H1 (cell line): ENCODE data around the gene FUT6. TPM values are rescaled to one million over a fixed set of nuclear protein-coding genes. Genes with fewer than 3 reads are reported as not detected.

Experiments used
- CTCF ChIA-PET: fragments of 300-600 bp; sonication (Branson Sonifier 250); formaldehyde crosslinking; loops from one replicate; lab custom pipeline; 2021; ENCODE audit not compliant: partially characterized antibody; lab: Charles Lee
- POLR2A ChIA-PET: fragments of 300-600 bp; sonication (Branson Sonifier 250); formaldehyde crosslinking; loops from one replicate; lab custom pipeline; 2021; ENCODE audit warnings: inconsistent platforms; ENCODE audit not compliant: partially characterized antibody; lab: Charles Lee
- DNase-seq, 2 experiments: peaks; one replicate each; pipeline versions ENCODE4 v3.0.0 to v3.0.0-alpha.2; 2010 to 2022; ENCODE audit warnings: low spot score in 2 of 2, low read depth in 1 of 2, mixed read lengths in 1 of 2
- FAIRE-seq: peaks from 2 replicates; lab custom pipeline; 2011; peaks lifted over from hg19 to GRCh38; lab: Jason Lieb, UNC
- H2AFZ ChIP-seq: 2 replicates; pipeline ENCODE4 v1.8.1; 2012; ENCODE audit warnings: low read length, inconsistent platforms
- H2AK5ac ChIP-seq: 2 replicates; pipeline ENCODE4 v1.6.1; 2013; ENCODE audit warnings: low read depth, low read length
- H2BK120ac ChIP-seq: replicated peaks from 2 replicates; pipeline ENCODE3; 2013; ENCODE audit warnings: low read depth, low read length, inconsistent platforms
- H2BK12ac ChIP-seq: 2 replicates; pipeline ENCODE4 v1.6.1; 2013; ENCODE audit warnings: low read depth, low read length
- H2BK15ac ChIP-seq: 2 replicates; pipeline ENCODE4 v1.6.1; 2013; ENCODE audit warnings: low read length
- H2BK20ac ChIP-seq: 2 replicates; pipeline ENCODE4 v1.6.1; 2013; ENCODE audit warnings: low read length
- H2BK5ac ChIP-seq: 2 replicates; pipeline ENCODE4 v1.6.1; 2013; ENCODE audit warnings: low read depth, low read length
- H3K14ac ChIP-seq: 2 replicates; pipeline ENCODE4 v1.6.1; 2013; ENCODE audit warnings: inconsistent platforms; ENCODE audit not compliant: insufficient read length
- H3K18ac ChIP-seq: 2 replicates; pipeline ENCODE4 v1.6.1; 2013; ENCODE audit warnings: low read length; ENCODE audit errors: extremely low read depth
- H3K23ac ChIP-seq: 2 replicates; pipeline ENCODE4 v1.6.1; 2013; ENCODE audit warnings: inconsistent platforms; ENCODE audit not compliant: insufficient read length
- H3K23me2 ChIP-seq: 2 replicates; pipeline ENCODE4 v1.6.1; 2013; ENCODE audit warnings: low read depth, low read length
- H3K27ac ChIP-seq: 2 replicates; pipeline ENCODE4 v1.6.1; 2011; ENCODE audit warnings: low read depth, low read length, inconsistent platforms
- H3K27me3 ChIP-seq, 4 experiments: replicated peaks in 1 of 4; 1 replicate in 1 of 4; 2 replicates in 3 of 4; pipeline versions ENCODE4 v1.6.1 to v1.8.1; 2011 to 2013; ENCODE audit warnings: low read length in 3 of 4, mild to moderate bottlenecking in 3 of 4, inconsistent platforms in 2 of 4, mixed read lengths in 2 of 4, moderate library complexity in 1 of 4; ENCODE audit not compliant: control insufficient read depth in 3 of 4, insufficient read depth in 3 of 4; ENCODE audit errors: extremely low read depth in 1 of 4
- H3K36me3 ChIP-seq, 4 experiments: 2 replicates each; pipeline versions ENCODE4 v1.6.1 to v1.8.1; 2011 to 2013; ENCODE audit warnings: mild to moderate bottlenecking in 4 of 4, low read length in 3 of 4, moderate library complexity in 2 of 4, control low read depth in 1 of 4, inconsistent platforms in 1 of 4; ENCODE audit not compliant: insufficient read depth in 4 of 4, control insufficient read depth in 2 of 4
- H3K4ac ChIP-seq: replicated peaks from 2 replicates; pipeline ENCODE3; 2013; ENCODE audit warnings: low read length, low read depth, mixed read lengths, inconsistent platforms; ENCODE audit not compliant: insufficient read length
- H3K4me1 ChIP-seq, 4 experiments: replicated peaks in 1 of 4; 1 replicate in 1 of 4; 2 replicates in 3 of 4; pipeline versions ENCODE4 v1.6.1 to v1.8.1; 2011 to 2013; ENCODE audit warnings: low read length in 3 of 4, inconsistent platforms in 2 of 4, mixed read lengths in 1 of 4; ENCODE audit not compliant: insufficient read depth in 4 of 4, control insufficient read depth in 3 of 4
- H3K4me2 ChIP-seq, 2 experiments: 2 replicates each; pipeline versions ENCODE4 v1.6.1 to v1.8.1; 2011 to 2013; ENCODE audit warnings: low read depth in 2 of 2, low read length in 2 of 2, control low read depth in 1 of 2, inconsistent platforms in 1 of 2, mild to moderate bottlenecking in 1 of 2; ENCODE audit not compliant: insufficient read depth in 1 of 2
- H3K4me3 ChIP-seq, 4 experiments: fragments of 200-600, 300-600 bp in 1 of 4; sonication (generic), shearing (Covaris generic), sonication (Bioruptor Twin) in 1 of 4; 2 replicates each; pipeline versions ENCODE4 v1.5.1 to v1.8.1; 2011 to 2016; ENCODE audit warnings: low read length in 4 of 4, low read depth in 3 of 4, control low read depth in 2 of 4, inconsistent platforms in 2 of 4, mild to moderate bottlenecking in 2 of 4, mixed read lengths in 1 of 4, moderate library complexity in 1 of 4; ENCODE audit not compliant: insufficient read depth in 2 of 4; ENCODE audit errors: extremely low read depth in 1 of 4
- H3K56ac ChIP-seq: replicated peaks from 2 replicates; pipeline ENCODE3; 2013; ENCODE audit warnings: low read depth, mild to moderate bottlenecking, mixed read lengths, low read length, inconsistent platforms; ENCODE audit not compliant: insufficient read length
- H3K79me1 ChIP-seq: 2 replicates; pipeline ENCODE4 v1.6.1; 2013; ENCODE audit warnings: low read depth, low read length, control low read depth
- H3K79me2 ChIP-seq, 2 experiments: 2 replicates each; pipeline versions ENCODE4 v1.6.1 to v1.8.1; 2012 to 2013; ENCODE audit warnings: low read length in 2 of 2, mild to moderate bottlenecking in 2 of 2, inconsistent platforms in 1 of 2; ENCODE audit not compliant: insufficient read depth in 2 of 2, control insufficient read depth in 1 of 2
- H3K9ac ChIP-seq, 4 experiments: replicated peaks in 1 of 4; 1 replicate in 1 of 4; 2 replicates in 3 of 4; pipeline versions ENCODE4 v1.6.1 to v1.8.1; 2011 to 2013; ENCODE audit warnings: low read depth in 3 of 4, low read length in 3 of 4, control low read depth in 2 of 4, mild to moderate bottlenecking in 2 of 4, moderate library complexity in 2 of 4, inconsistent platforms in 1 of 4; ENCODE audit errors: extremely low read depth in 1 of 4
- H3K9me3 ChIP-seq, 2 experiments: 2 replicates each; pipeline versions ENCODE4 v1.6.1 to v1.8.1; 2012 to 2013; ENCODE audit warnings: mild to moderate bottlenecking in 2 of 2, moderate library complexity in 2 of 2, control low read depth in 1 of 2, inconsistent platforms in 1 of 2, low read depth in 1 of 2, low read length in 1 of 2, mixed read lengths in 1 of 2; ENCODE audit not compliant: insufficient read depth in 2 of 2
- H4K20me1 ChIP-seq, 2 experiments: replicated peaks in 1 of 2; 2 replicates each; pipeline versions ENCODE3 to v1.8.1; 2011 to 2013; ENCODE audit warnings: inconsistent platforms in 2 of 2, low read length in 2 of 2, mild to moderate bottlenecking in 1 of 2; ENCODE audit not compliant: insufficient read depth in 2 of 2, control insufficient read depth in 1 of 2
- H4K5ac ChIP-seq: 2 replicates; pipeline ENCODE4 v1.6.1; 2013; ENCODE audit warnings: low read length, low read depth, mixed read lengths, inconsistent platforms; ENCODE audit not compliant: insufficient read length
- H4K8ac ChIP-seq: 2 replicates; pipeline ENCODE4 v1.8.0; 2013; ENCODE audit warnings: mild to moderate bottlenecking, moderate library complexity, low read length, inconsistent platforms; ENCODE audit not compliant: insufficient read depth; ENCODE audit errors: extremely low read depth
- H4K91ac ChIP-seq: replicated peaks from 2 replicates; pipeline ENCODE3; 2013; ENCODE audit warnings: low read length, mixed read lengths, inconsistent platforms; ENCODE audit not compliant: insufficient read length
- POLR2A ChIP-seq, 2 experiments: IDR thresholded peaks; 1 replicate in 1 of 2; 2 replicates in 1 of 2; pipeline ENCODE4 v1.6.1; 2011; ENCODE audit warnings: low read depth in 2 of 2, low read length in 2 of 2, mild to moderate bottlenecking in 2 of 2; ENCODE audit errors: control extremely low read depth in 1 of 2
- SP1 ChIP-seq: IDR thresholded peaks from 2 replicates; pipeline ENCODE4 v1.6.1; 2011; ENCODE audit warnings: low read depth, low read length
- SUZ12 ChIP-seq: fragments of 200-600 bp; sonication (generic); IDR thresholded peaks from 2 replicates; pipeline ENCODE4 v1.6.1; 2012; ENCODE audit warnings: mild to moderate bottlenecking, inconsistent platforms, low read length, moderate library complexity, mixed read lengths
- WGBS, 2 experiments: shearing (Covaris generic) in 1 of 2; methylation state at CpG; one replicate each; pipeline versions ENCODE4 v1.1.6 to v1.1.7; 2013 to 2015; ENCODE audit warnings: low lambda C conversion rate in 2 of 2, mixed read lengths in 2 of 2, inconsistent platforms in 1 of 2, low coverage in 1 of 2, missing lambda C conversion rate in 1 of 2; ENCODE audit not compliant: insufficient replicate concordance in 2 of 2, insufficient coverage in 1 of 2, insufficient read length in 1 of 2; ENCODE audit errors: extremely low coverage in 1 of 2, missing lambda C conversion rate in 1 of 2; 5-methylcytosine and 5-hydroxymethylcytosine counted together
- polyA plus RNA-seq, 7 experiments: library from polyadenylated mRNA; depleted of rRNA in 3 of 7; stranded (reverse) in 5 of 7; unstranded in 2 of 7; fragments of >200 nt in 5 of 7; fragments of 200-250 nt in 2 of 7; gene quantifications; 1 replicate in 5 of 7; 2 replicates in 1 of 7; 4 replicates in 1 of 7; pipeline versions ENCODE4 v1.2.1 to v1.2.3, GENCODE V29; 2011 to 2013; ENCODE audit warnings: missing spikeins in 2 of 7, mixed read lengths in 2 of 7
- total RNA-seq: library from RNA; stranded (reverse); fragmentation: NEBNext Ultra II Directional; extraction: Animal tissue kit (Norgen Biotek cat#: 25700); gene quantifications from 2 replicates; pipeline ENCODE4 v1.2.1, GENCODE V29; 2021

Gene FUT6
- total and polyA plus RNA-seq, 2 of the 8 experiments (the other 6 are each of a cell fraction or from before 2014, with no cell fraction given) = not detected

DNA sequence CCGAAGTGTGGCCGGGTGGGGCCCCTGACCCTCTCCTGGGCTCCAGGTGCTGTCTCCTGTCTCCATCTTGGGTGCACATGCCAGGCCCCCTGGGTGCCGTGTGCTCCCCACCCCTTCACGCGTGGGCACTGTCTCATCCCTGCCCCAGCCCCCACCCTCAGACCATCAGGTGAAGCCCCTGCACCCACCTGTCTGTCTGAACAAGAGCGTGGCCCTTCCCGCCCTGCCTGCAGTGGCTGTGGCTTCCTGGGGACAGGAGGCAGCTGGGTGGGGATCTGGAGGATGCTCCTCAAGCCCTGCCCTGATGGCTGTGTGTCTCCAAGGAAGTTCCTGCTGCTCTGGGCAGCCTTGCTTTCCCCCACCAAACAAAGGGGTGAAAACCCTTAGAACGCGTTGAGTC lies 57.2 kb downstream of the FUT6 start:
- Histone ChIP-seq H3K27me3 (no peaks in the 10 kb centered on the region), H3K27ac (no peak overlapping the region), H2BK20ac (no peak overlapping the region), H3K14ac (no peak overlapping the region), H2BK5ac (no peak overlapping the region), H2BK12ac (no peak overlapping the region), H3K79me1 (no peaks in the 10 kb centered on the region; the same call in 1 of the 2 replicates), H3K9ac (no peak overlapping the region), H2AK5ac (no peak overlapping the region), H3K4me3 (no peak overlapping the region), H2BK120ac (no peak overlapping the region), H3K23ac (no peak overlapping the region), H4K8ac (no peak overlapping the region; the same call in none of the 2 replicates), H2BK15ac (no peak overlapping the region), H4K5ac (no peak overlapping the region), H4K20me1 (peaks cover 0 to 6% of the 10 kb centered on the region in 2 experiments), H3K4ac (no peak overlapping the region), H3K4me1 (no peaks in the 10 kb centered on the region), H3K56ac (no peak overlapping the region), H3K23me2 (no peaks in the 10 kb centered on the region), H3K4me2 (no peak overlapping the region), H3K9me3 (no peaks in the 10 kb centered on the region), H3K18ac (no peak overlapping the region), H4K91ac (no peak overlapping the region), H2AFZ (no peak overlapping the region), H3K36me3 (peaks cover 5 to 23% (median 17%) of the 10 kb centered on the region in 4 experiments; a peak in 6 of 8 replicates), H3K79me2 (no peaks in the 10 kb centered on the region)
- no peak for FAIRE-seq
- 92% methylated on average over 9 of the region's 9 CpGs; no CpG with 5 or more reads in 1 of the 2 experiments for WGBS, 2 experiments
- DNase-seq = no peak
- TF ChIP-seq POLR2A (IDR thresholded peaks at IDR 0.05; ENCODE audit: control extremely low read depth in 1 of 2, low read depth in 2 of 2, low read length in 2 of 2) (no peak), SP1 (no peak), SUZ12 (no peak)
- POLR2A ChIA-PET = interaction anchor here (1.3 to 3.9 kb wide), 6 partner anchors 15 to 94 kb away, joined by 3 to 25 read pairs (median 4); partner anchors contain the start of genes CATSPERD and LONP1
- CTCF ChIA-PET = interaction anchor here (1.2 to 1.4 kb wide), 2 partner anchors 8 to 93 kb away, joined by 3 to 9 read pairs; partner anchors contain the start of gene RPL36
